ENCODE results near the gene COL20A1. TPM values are rescaled to one million over a fixed set of nuclear protein-coding genes. Genes with fewer than 3 reads are reported as not detected.

COL20A1 gene
- total RNA-seq, 1 experiment from 2014 or later: 0.06 TPM

GRCh38 chr20:63307538-63308217 lies 14.7 kb downstream of the COL20A1 start:
- DNase-seq (ENCODE audit: low read depth): no peak

DNA sequence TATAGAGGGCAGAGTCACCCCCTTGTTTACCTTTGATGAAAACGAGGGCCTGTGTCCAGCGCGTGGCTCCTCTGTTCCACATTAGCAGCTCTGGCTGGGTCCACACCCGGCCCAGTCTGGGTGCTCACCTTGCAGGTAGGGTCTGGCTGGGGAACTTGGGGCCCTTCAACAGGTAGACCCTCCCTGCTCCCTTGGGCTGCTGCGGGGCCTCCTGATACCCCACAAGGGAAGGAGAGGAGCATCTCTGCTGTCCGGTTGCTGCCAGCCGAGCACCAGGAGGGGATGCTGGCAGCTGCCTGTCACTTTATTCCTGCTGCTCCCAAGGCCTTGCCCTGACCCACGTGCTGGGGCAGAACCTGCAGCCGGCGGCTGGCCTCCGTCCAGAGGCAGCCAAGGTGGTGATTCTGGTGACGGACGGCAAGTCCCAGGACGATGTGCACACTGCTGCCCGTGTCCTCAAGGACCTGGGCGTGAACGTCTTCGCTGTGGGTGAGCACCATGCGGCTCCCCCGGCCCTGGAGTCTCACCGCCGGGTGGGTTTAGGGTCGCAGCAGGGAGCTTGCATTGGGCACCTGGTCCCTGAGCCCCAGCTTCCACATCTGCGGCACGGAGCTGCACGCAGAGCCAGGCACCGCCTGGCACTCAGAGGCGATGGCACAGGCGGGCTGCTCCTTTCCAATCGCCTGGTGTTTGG lies 15.4 kb downstream of the COL20A1 start:
- no peak for DNase-seq (ENCODE audit: low read depth)

DNA sequence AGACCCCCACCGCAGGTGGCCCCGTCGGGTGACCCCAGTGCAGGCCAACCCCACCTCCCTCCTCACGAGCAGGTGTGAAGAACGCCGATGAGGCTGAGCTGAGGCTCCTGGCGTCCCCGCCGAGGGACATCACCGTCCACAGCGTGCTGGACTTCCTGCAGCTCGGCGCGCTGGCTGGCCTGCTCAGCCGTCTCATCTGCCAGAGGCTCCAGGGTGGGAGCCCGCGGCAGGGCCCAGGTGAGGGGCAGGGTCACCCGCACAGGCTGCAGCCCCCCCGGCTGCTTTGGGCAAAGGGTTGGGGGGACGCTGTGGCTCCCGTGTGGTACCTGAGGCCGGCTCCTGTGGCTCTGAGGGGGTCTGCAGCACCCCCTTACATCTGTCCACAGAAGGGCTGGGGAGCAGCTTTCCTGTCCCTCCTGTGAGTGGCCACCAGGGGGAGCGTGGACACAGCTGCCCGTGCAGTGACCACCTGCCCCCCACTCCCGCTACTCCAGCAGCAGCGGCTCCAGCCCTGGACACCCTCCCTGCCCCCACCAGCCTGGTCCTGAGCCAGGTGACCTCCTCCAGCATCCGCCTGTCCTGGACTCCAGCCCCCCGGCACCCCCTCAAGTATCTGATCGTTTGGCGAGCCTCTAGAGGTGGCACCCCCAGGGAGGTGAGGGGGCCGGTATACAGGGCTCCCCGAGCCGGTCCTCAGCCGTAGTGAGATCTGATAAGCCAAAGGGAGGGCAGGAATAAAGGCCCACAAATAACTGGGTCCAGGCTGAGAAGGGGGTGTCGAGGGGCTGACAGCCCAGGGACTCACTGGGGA lies 16.5 kb downstream of the COL20A1 start:
- DNase-seq (ENCODE audit: low read depth): peak; percentile 15

DNA sequence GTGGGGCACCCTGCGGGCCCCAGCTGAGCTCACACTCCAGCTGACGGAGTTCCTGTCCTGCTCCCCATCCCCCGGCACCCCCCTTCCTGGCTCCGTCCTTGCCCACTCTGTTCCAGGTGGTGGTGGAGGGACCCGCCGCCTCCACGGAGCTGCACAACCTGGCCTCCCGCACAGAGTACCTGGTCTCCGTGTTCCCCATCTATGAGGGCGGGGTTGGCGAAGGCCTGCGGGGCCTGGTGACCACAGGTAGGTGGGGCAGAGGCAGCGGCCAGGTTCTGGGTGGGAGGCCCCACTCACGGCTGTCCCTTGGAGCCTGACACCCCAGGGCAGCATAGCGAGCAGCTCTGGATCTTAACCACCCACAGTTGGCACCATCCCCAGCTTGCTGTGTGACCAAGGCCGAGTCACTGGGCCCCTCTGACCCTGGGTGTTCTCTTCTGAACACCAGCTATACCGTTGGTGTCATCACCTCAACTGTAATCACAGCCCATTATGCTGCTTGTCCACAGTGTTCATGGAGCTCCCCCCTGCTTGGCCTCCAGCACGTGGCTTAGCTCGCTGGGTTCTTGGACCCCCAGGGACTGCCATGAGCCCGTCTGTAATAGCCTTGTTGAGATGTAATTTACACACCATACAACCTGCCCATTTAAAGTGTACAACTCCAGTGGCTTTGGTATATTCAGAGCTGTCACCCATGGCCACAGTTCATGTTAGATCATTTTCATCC lies 17.4 kb downstream of the COL20A1 start:
- peak; percentile 23 for DNase-seq (ENCODE audit: low read depth)

- DNase-seq (ENCODE audit: low read depth): no peak
Measured at GRCh38 chr20:63311186-63311832, 18.3 kb downstream of the COL20A1 start.

DNA sequence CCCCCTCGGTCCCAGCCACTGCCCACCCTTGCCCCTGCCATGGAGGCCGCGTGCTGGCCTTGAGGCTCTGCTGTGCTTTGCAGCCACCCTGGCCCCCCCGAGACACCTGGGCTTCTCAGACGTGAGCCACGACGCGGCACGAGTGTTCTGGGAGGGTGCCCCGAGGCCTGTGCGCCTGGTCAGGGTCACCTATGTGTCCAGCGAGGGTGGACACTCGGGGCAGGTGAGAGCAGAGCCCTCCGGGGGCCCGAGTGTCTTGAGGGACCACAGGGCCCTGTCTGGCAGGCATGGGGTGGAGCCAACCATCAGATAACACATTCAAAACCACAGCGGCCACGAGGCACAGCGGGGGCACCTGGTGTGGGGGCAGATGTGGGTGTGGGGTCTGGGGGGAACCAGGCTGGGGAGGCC lies 18.9 kb downstream of the COL20A1 start:
- no peak for DNase-seq (ENCODE audit: low read depth)

- DNase-seq (ENCODE audit: low read depth): no peak
Measured at GRCh38 chr20:63312273-63312672, 19.3 kb downstream of the COL20A1 start.

DNA sequence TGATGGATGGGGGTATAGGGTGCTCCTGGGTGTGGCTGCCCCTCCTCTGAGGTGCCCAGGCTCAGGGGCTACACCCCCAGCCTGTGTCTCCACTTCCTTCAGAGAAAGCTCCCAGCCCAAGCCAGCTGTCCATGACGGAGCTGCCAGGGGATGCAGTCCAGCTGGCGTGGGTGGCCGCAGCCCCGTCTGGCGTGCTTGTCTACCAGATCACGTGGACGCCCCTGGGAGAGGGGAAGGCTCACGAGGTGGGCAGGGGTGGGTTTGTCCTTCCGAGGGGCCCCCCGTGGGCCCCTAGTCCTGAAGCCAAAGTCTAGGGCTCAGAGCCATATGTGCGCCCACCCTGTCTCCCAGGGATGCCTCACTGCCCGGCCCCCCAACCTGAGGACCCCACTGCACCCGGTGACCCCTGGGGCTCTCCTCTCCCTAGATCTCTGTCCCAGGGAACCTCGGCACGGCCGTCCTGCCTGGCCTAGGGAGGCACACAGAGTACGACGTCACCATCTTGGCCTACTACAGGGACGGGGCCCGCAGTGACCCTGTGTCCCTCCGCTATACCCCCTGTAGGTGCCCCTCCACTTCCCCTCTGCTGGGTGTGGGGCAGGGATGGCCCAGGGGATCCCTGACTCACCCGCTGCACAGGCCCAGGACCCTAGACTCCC lies 19.8 kb downstream of the COL20A1 start:
- no peak for DNase-seq (ENCODE audit: low read depth)

DNA sequence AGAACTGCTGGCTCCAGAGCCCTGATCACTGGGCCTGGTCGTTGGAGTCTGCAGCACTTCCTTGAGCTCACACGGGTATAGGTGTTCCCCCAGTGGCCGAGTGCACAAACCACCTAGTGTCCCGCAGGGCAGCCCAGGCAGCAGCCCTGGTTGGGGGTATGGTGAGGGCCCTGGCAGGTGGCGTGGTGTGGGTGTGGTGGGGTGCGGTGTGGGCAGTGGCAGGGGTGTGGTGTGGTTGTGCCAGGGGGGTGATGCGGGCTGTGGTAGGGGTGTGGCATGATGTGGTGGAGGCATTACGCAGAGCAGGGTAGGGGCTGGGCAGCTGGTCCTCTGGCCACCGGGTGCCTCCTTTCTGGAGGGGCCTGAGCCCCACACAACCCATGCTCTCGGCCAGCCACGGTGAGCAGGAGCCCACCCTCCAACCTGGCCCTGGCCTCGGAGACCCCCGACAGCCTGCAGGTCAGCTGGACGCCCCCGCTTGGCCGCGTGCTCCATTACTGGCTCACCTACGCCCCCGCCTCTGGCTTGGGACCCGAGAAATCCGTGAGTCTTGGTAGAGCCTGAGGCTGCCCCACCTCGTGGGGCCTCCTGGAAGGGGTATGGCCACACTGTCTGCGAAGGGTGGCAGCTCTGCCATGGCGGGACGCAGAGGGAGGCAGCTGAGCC lies 20.5 kb downstream of the COL20A1 start:
- no peak for DNase-seq (ENCODE audit: low read depth)

GRCh38 chr20:63314015-63314471 lies 21.1 kb downstream of the COL20A1 start:
- no peak for DNase-seq (ENCODE audit: low read depth)

DNA sequence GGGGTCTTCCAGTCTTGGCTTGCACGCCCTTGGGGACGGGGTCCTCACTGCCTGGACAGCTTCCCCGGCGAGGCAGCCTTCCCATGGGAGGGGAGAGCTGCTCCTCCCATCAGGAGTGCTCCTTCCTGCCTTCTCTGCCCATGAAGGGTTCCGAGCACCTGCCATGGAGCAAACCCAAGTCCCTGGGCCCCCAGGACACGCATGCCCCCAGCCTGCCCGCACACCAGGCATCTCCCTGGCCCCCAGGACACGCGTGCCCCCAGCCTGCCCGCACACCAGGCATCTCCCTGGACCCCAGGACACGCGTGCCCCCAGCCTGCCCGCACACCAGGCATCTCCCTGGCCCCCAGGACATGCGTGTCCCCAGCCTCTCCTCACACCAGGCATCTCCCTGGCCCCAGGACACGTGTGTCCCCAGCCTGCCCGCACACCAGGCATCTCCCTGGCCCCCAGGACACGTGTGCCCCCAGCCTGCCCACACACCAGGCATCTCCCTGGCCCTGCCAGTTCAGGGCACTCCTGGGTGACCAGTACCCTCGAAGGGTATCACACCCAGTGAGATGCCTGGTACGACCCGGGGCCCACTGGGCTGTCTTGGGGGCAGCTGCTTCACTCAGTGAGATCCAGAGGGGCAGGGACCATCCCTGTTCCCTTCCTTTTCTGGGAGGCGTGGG lies 21.7 kb downstream of the COL20A1 start:
- DNase-seq (ENCODE audit: low read depth): no peak

DNA sequence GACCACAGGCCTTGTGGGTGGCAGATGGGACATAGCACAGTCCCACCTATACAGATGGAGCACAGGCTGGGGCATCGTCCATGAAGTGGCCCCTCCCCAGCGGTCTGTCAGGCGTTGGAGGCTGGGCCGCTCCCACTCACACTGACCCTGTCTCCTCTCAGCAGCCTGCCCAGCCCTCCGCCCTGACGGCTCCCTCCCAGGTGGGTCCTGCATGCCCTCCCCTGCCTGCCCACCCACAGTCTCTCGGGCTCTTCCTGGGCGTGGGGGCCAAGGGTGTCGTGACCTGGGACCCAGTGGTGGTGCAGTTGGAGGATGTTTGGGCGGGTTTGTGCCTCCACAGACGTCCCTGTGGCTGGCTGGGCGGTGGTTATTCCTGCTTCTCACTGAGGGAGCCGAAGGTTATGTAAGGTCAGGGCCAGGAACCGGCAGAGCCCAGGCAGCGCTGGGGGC lies 22.3 kb downstream of the COL20A1 start:
- DNase-seq (ENCODE audit: low read depth): no peak

DNA sequence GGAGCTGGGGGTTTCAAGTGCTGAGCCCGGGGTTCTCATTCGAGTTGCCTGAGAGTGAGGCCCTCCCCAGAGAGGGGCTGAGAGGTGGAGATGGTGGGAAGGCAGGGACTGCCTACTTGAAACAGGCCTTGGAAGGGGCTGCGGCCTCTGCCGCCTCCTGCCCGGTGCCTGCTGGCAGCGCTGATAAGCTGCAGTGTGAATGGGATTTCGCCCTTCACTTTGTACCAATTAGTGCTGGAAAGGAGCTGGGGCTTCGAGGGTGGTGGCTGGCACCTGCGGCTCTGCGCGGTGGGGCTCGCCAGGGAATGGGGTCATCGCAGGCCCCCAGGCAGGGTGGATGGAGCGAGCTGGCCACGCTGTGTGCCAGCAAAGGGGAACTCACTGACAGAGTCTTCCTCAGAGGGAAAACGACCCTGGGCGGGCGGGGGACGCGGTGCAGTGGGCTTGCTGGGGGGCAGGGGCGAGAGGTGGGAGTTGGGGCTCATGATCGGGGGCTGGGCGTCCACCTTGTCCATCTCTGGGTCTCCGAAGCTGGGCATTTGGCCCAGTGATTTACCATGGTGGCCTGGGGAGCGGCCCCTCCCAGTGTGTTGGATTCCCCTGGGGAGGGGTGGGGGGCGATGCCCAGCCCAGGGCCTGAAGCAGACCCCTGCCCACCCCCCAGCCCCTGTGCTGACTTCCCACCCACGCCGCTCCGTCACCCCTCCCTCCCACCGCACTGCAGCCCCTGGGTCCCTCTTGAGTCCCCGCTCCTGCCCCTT lies 22.9 kb downstream of the COL20A1 start:
- DNase-seq (ENCODE audit: low read depth): no peak

DNA sequence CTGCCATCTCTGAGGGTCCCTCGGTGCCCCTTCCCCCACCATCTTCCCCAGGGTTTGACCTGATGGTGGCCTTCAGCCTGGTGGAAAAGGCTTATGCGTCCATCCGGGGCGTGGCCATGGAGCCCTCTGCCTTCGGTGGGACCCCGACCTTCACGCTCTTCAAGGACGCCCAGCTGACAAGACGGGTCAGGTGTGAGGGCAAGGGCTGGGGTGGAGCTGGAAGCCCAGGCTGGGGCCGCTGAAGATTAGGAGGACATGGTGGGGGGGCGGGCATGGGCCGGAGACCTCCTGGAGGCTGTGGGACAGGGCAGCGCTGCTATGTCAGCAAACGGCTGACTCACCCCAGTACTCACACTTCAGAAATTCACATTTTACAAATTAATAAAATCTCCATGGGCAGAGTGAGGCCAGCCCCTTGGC lies 23.5 kb downstream of the COL20A1 start:
- no peak for DNase-seq (ENCODE audit: low read depth)

- DNase-seq (ENCODE audit: low read depth): no peak
Measured at GRCh38 chr20:63317061-63317460, 24.1 kb downstream of the COL20A1 start.

- DNase-seq (ENCODE audit: low read depth): no peak
Measured at GRCh38 chr20:63317601-63318291, 24.8 kb downstream of the COL20A1 start.

DNA sequence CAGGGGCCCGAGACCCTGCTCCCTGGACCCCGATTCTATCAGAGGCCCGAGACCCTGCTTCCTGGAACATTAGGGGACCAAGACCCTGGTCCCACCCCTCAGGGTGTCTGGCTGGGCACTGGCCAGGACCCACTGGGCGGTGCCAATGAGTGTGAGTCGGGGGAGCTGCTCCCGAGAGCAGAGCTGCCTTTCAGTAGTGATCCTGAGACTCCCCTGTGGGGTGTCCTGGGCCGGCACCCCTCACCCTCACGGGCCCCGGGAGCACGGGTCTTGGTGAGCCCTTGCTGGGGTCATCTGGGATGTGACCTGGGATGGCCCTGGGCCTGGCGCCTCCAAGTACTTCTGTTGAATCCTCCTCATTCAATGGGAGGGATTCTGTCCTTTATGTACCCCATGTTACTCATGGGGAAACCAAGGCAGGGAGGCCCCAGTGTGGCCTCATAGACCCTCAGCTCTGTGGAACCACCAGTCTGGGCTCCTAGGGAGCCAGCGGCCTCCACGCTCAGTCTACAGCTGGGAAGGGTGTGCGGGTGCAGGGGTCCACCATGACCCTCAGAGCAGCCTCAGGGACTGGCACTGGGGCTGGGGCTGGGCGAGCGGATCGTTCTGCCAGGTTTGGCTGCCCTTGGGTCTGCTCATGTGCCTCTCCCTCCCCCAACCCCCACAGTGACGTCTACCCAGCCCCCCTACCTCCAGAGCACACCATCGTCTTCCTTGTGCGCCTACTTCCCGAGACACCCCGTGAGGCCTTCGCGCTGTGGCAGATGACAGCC lies 25.6 kb downstream of the COL20A1 start:
- DNase-seq (ENCODE audit: low read depth): no peak

Measured in LHCN-M2 (cell line).